HCT116 (cell line): Measurements from ENCODE around the gene RGS19.

Experiments
- ATF3 ChIP-seq: IDR thresholded peaks from 2 replicates; pipeline ENCODE4 v1.6.1; 2012
- CBX3 ChIP-seq: IDR thresholded peaks from 2 replicates; pipeline ENCODE4 v1.6.1; 2012; ENCODE audit warnings: low read depth
- EZH2 ChIP-seq: fragments of 200-600 bp; sonication (generic); IDR thresholded peaks from 2 replicates; pipeline ENCODE4 v1.6.1; 2017; ENCODE audit warnings: antibody characterized with exemption, mixed run types
- POLR2A ChIP-seq: IDR thresholded peaks from 2 replicates; pipeline ENCODE4 v1.7.0; 2011; ENCODE audit warnings: borderline replicate concordance; ENCODE audit not compliant: insufficient read depth, insufficient read length; ENCODE audit errors: extremely low read depth
- POLR2AphosphoS5 ChIP-seq: IDR thresholded peaks from 2 replicates; pipeline ENCODE4 v1.6.1; 2011; ENCODE audit warnings: mild to moderate bottlenecking, low read depth, low read length, moderate library complexity
- SP1 ChIP-seq: IDR thresholded peaks from 2 replicates; pipeline ENCODE4 v1.6.1; 2012; ENCODE audit warnings: low read depth
- TF ChIP-seq, protein P1 (sequence below), 3 experiments: fragments of 200-600 bp in 1 of 3; sonication (generic) in 1 of 3; IDR thresholded peaks in 2 of 3; conservative IDR thresholded peaks in 1 of 3; 2 replicates each; pipeline ENCODE4 v1.5.1; 2012 to 2017; ENCODE audit warnings: low read depth in 2 of 3, low read length in 2 of 3, antibody characterized with exemption in 1 of 3, borderline replicate concordance in 1 of 3, control low read depth in 1 of 3, mild to moderate bottlenecking in 1 of 3, mixed read lengths in 1 of 3, mixed run types in 1 of 3, moderate library complexity in 1 of 3; ENCODE audit not compliant: insufficient read depth in 1 of 3

DNA sequence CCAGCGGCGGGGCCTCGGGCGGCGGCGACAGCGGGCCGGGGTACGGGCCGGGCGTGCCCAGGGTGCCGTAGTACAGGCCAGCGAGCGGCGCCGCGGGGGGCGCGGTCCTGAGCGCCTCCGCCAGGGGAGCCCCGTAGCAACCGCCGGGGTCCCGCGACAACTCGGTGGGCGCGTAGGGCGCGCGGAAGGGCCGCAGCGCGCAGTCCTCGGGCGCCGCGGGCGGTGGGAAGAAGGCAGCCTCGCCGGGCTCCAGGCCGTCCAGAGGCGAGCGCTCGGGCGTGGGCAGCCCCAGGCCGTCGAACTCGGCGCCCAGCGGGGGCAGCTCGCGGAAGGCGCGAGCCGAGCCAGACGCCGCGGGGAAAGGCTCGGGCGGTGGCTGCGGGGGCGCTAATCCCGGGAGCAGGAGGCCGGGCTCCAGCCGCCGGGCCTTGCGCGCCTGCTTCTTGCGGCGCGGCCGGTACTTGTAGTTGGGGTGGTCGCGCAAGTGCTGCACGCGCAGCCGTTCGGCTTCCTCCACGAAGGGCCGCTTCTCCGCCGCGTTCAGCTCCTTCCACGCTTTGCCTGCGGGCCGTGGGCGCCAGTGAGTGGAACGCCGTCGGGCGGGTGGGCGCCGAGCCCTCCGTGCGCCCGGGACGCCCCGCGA lies 30.8 kb downstream of the RGS19 start:
- TF ChIP-seq, protein P1, sequence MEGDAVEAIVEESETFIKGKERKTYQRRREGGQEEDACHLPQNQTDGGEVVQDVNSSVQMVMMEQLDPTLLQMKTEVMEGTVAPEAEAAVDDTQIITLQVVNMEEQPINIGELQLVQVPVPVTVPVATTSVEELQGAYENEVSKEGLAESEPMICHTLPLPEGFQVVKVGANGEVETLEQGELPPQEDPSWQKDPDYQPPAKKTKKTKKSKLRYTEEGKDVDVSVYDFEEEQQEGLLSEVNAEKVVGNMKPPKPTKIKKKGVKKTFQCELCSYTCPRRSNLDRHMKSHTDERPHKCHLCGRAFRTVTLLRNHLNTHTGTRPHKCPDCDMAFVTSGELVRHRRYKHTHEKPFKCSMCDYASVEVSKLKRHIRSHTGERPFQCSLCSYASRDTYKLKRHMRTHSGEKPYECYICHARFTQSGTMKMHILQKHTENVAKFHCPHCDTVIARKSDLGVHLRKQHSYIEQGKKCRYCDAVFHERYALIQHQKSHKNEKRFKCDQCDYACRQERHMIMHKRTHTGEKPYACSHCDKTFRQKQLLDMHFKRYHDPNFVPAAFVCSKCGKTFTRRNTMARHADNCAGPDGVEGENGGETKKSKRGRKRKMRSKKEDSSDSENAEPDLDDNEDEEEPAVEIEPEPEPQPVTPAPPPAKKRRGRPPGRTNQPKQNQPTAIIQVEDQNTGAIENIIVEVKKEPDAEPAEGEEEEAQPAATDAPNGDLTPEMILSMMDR (IDR thresholded peaks at IDR 0.05 in 2 of 3, conservative IDR thresholded peaks at IDR 0.05 in 1 of 3; ENCODE audit: borderline replicate concordance in 1 of 3, insufficient read depth in 1 of 3, low read depth in 2 of 3, low read length in 2 of 3) = no peak
- TF ChIP-seq CBX3 (no peak), EZH2 (no peak), POLR2A (no peak), POLR2AphosphoS5 (no peak), ATF3 (no peak), SP1 (no peak)
